ENCODE measurements around the gene HDGFL2. TPM values are rescaled to one million over a fixed set of nuclear protein-coding genes. Genes with fewer than 3 reads are reported as not detected.
A peak's percentile ranks its signal among the peaks of the same experiment; 100 is the strongest.

HDGFL2 gene
- total RNA-seq, 1 donor from 2014 or later = 77.9 TPM

DNA sequence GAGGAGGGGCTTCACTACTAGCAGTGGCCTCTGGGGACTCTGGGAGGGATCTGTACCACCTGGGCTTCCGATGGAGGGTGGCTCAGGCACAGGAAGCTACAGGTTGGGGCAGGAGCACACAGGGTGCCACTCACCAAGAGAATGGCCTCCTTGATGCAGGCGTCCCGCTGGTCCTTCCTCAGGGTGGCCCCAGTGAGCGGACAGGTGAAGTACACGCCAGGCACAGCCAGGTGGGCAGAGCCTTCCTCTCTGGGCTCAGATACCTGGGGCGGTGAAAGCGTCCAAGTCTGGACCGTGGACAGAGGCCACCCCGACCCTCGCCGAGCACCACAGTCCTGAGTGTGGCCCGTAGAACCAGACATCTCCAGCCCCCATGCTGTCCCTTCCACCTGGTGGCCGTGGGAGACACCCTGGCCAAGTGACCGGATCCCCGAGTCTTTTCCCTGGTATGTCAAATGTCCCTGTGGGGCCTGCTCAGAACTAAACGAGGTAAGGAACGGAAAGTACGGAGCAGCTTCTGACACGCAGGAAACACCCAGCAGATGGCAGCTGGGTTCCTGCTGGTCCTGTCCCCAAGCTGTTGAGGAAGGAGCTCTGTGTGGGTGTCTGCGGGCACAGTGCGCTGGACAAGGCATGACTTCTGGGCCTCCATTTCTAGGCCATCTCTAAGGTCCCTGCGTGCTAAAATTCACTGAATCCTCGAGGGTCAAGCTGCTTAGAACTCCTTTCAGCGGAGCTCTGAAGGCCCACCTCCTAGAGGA is 19.7 kb upstream of the HDGFL2 start:
- H3K27ac Mint-ChIP-seq = no peak overlapping the region
- H3K4me3 Mint-ChIP-seq = no peak overlapping the region
- H3K4me1 Mint-ChIP-seq (ENCODE audit: unreplicated experiment) = peaks cover 8% of the 10 kb centered on the region

DNA sequence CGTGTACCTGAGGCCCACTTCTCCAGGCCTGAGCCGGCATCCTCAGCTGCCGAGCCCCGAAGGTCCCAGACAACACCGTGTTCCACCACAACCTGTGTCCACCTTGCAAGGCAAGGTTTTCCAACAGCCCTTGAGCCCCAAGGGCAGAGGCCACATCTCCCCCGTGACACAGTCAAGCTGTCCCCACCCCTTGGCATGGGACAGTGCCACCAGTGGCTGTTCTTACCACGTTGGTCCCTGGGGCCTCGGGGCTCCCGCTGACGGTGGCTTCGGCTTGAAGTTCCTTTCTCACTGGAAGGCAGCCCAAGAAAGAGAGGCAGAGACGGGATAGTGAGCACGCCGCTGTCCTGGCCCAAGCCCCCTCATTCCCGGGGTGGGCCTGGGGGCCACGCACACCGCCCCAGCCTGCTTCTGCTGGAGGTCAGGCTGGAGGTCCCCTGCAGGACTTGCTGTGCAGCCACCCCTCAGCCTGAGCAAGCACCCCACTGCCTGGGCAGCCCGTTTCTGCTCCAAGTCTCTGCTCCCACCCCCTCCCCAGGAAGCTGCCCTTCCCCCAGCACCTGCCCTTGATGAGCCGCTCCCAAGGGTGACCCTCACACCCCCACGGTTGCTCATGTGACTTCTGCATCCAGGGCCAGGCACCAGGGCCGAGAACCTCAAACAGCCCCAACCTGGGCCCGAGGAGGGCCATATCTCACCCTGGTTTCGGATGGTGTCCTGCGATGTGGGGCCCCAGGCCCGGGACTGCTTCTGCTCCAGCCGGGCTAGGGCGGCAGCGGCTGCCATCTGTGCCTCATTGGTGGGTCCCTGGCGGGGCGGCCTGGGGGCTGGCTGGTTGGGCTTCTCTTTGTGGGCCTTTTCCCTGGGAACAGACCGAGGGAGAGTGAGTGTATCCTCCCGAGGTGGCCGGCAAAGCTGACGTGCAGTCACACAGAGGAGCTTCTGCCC is 18.6 kb upstream of the HDGFL2 start:
- TF ChIP-seq, protein P1, sequence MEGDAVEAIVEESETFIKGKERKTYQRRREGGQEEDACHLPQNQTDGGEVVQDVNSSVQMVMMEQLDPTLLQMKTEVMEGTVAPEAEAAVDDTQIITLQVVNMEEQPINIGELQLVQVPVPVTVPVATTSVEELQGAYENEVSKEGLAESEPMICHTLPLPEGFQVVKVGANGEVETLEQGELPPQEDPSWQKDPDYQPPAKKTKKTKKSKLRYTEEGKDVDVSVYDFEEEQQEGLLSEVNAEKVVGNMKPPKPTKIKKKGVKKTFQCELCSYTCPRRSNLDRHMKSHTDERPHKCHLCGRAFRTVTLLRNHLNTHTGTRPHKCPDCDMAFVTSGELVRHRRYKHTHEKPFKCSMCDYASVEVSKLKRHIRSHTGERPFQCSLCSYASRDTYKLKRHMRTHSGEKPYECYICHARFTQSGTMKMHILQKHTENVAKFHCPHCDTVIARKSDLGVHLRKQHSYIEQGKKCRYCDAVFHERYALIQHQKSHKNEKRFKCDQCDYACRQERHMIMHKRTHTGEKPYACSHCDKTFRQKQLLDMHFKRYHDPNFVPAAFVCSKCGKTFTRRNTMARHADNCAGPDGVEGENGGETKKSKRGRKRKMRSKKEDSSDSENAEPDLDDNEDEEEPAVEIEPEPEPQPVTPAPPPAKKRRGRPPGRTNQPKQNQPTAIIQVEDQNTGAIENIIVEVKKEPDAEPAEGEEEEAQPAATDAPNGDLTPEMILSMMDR (conservative IDR thresholded peaks at IDR 0.05) = no peak
- Mint-ChIP-seq H3K4me1 (ENCODE audit: unreplicated experiment) (peaks cover 8% of the 10 kb centered on the region), H3K27ac (no peak overlapping the region), H3K9me3 (no peaks in the 10 kb centered on the region), H3K36me3 (no peaks in the 10 kb centered on the region), H3K4me3 (no peak overlapping the region), H3K27me3 (no peaks in the 10 kb centered on the region)
- DNase-seq (ENCODE audit: extremely low spot score, unreplicated experiment) = no peak

More for the DNA sequence above, 19.7 kb upstream of the HDGFL2 start:
- Mint-ChIP-seq H3K36me3 (no peaks in the 10 kb centered on the region), H3K9me3 (no peaks in the 10 kb centered on the region), H3K27me3 (no peaks in the 10 kb centered on the region)
- no peak for DNase-seq (ENCODE audit: extremely low spot score, unreplicated experiment)
- TF ChIP-seq, protein P1 (conservative IDR thresholded peaks at IDR 0.05) = no peak

DNA sequence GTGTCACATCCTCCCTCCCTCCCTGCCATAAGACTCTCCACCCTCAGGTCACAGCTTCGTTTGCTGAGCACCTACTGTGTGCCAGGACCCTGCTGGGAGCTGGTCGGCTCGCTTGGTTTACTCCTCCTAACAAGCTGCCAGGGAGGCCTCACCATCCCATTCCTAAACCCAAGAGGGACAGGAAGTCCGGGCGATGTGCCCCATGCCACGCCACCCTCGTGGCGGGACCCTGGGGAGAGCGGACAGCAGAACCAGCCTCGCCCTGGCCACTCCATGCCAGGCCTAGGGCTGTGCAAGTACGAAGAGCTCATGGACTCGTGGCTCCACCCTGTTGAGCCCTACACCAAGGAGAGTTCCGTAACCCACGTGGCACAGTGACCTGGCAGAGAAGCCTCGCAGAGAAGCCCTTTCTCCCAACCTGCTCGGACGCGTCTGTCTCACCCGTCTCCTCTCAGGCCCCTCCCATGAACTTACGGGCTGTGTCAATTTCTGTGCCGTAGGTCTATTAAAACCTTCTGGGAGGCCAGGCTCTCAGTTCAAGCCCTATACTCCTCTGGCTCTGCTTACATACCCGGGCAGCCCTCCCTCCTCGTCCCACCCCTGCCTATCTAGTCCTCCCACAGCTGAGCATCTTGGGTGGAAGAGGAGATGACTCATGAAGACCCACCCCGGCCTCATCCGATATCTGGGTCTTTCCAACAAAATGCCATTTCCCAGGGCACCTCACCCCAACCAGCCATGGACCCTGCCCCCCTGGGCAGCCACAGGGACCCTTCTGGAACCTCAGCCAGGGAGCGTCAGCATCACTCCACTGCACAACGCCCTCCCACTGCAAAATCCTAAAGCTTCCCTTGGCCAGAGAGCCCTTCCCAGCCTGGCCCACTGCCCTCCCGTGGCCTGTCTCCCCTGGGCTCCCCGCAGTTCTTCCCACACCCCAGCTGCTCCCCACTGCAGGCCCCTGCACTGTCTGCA is 17.1 kb upstream of the HDGFL2 start:
- Mint-ChIP-seq H3K4me3 (peak overlapping the region; percentile 31), H3K9me3 (no peaks in the 10 kb centered on the region), H3K36me3 (no peaks in the 10 kb centered on the region), H3K27ac (no peak overlapping the region), H3K27me3 (no peaks in the 10 kb centered on the region), H3K4me1 (ENCODE audit: unreplicated experiment) (peaks cover 8% of the 10 kb centered on the region)
- DNase-seq (ENCODE audit: extremely low spot score, unreplicated experiment) = no peak
- TF ChIP-seq, protein P1 (conservative IDR thresholded peaks at IDR 0.05) = no peak

DNA sequence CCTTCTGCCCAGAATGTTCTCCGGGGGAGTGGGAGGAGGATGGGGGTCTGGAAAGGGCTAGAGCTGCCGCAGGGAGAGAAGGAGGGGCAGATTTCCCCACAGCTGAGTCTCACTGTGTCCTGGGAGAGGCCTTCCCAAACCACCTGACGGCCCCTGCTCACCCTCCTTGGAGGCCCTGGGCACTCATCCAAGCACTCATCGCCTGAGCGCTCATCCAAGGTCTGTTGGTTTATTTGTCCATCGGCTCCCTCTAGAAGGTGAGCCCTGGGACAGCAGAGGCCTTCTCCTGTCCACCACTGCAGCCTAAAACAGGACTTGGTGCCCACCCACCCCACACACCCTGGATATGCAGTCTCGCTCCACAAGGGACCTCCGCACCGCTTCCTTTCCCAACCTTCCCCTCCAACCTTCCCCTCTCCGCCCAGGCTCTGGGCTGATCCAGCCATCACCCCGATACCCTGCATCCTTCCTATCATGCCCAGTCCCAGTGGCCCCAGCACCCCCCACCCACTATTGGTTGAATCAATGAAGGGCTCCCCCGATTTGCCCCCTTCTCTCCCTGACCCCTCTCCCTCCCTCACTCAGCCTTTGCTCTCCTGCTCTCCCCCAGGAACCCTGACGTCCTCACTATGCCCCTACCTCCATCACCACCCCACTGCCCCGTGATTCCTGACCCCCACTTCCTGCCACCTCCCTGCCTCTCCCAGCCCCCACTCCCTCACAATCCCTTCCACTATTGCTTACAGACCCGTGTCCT is 16.2 kb upstream of the HDGFL2 start:
- H3K4me1 Mint-ChIP-seq (ENCODE audit: unreplicated experiment) = peaks cover 8% of the 10 kb centered on the region
- TF ChIP-seq, protein P1 (conservative IDR thresholded peaks at IDR 0.05) = no peak
- H3K4me3 Mint-ChIP-seq = peak overlapping the region; percentile 97
- peak overlapping the region; percentile 50 for H3K27ac Mint-ChIP-seq
- no peaks in the 10 kb centered on the region for H3K36me3 Mint-ChIP-seq
- no peaks in the 10 kb centered on the region for H3K9me3 Mint-ChIP-seq
- no peaks in the 10 kb centered on the region for H3K27me3 Mint-ChIP-seq
- peak; percentile 69 for DNase-seq (ENCODE audit: extremely low spot score, unreplicated experiment)
